ENCODE data around the gene ZDHHC20. TPM values are rescaled to one million over a fixed set of nuclear protein-coding genes. Genes with fewer than 3 reads are reported as not detected.

ZDHHC20 gene
- polyA plus RNA-seq, 3 donors = 28.1 to 67.8 (median 66.8) TPM

DNA sequence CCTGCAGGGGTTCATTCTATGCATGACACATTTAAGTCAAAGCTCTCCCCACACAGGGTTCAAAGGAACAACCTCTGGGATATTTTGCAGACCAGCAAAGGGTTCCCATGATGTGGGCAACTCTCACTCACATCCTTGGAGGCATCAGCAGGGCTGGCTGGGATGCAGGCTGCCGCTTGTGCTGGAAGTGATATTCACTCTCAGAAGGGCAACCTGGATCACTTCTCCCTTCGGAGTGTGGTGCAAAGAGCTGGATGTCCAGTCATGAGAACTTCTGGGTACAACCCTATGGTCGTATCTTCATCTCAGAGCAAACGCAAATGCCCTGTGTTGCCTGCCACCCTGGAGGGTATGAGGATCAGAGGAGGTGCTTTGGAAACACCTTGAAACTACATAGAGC, 98.6 kb downstream of the ZDHHC20 start:
- H3K4me2 ChIP-seq (replicated peaks; ENCODE audit: extremely low read depth, low read length, poor library complexity, severe bottlenecking) = no peak overlapping the region
- Mint-ChIP-seq H3K27me3 (ENCODE audit: low read depth in 3 of 3) (no peaks in the 10 kb centered on the region), H3K27ac (no peak overlapping the region), H3K9me3 (peaks cover 2 to 18% (median 6%) of the 10 kb centered on the region in 7 donors), H3K4me3 (no peak overlapping the region), H3K36me3 (no peaks in the 10 kb centered on the region), H3K4me1 (no peaks in the 10 kb centered on the region)
- H3K4me1 ChIP-seq (ENCODE audit: control insufficient read depth in 1 of 2, insufficient read depth in 2 of 2, low read length in 2 of 2) = no peaks in the 10 kb centered on the region
- no peaks in the 10 kb centered on the region for H3K36me3 ChIP-seq (replicated peaks in 1 of 2; ENCODE audit: control insufficient read depth in 1 of 2, insufficient read depth in 2 of 2, low read length in 2 of 2)
- intact Hi-C loops (cut with micrococcal nuclease) = no loop called here
- TF ChIP-seq, protein P1, sequence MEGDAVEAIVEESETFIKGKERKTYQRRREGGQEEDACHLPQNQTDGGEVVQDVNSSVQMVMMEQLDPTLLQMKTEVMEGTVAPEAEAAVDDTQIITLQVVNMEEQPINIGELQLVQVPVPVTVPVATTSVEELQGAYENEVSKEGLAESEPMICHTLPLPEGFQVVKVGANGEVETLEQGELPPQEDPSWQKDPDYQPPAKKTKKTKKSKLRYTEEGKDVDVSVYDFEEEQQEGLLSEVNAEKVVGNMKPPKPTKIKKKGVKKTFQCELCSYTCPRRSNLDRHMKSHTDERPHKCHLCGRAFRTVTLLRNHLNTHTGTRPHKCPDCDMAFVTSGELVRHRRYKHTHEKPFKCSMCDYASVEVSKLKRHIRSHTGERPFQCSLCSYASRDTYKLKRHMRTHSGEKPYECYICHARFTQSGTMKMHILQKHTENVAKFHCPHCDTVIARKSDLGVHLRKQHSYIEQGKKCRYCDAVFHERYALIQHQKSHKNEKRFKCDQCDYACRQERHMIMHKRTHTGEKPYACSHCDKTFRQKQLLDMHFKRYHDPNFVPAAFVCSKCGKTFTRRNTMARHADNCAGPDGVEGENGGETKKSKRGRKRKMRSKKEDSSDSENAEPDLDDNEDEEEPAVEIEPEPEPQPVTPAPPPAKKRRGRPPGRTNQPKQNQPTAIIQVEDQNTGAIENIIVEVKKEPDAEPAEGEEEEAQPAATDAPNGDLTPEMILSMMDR (IDR thresholded peaks at IDR 0.05) = no peak
- no peak overlapping the region for H3K9ac ChIP-seq (ENCODE audit: insufficient read depth, low read length, poor library complexity, severe bottlenecking)
- no peaks in the 10 kb centered on the region for H3K79me2 ChIP-seq (ENCODE audit: insufficient read depth, low read length)
- no peak overlapping the region for H3K4me3 ChIP-seq (replicated peaks in 1 of 3; ENCODE audit: low read depth in 2 of 3, low read length in 3 of 3)
- H3K27ac ChIP-seq (ENCODE audit: low read depth in 1 of 2, low read length in 2 of 2) = no peak overlapping the region
- no peaks in the 10 kb centered on the region for H4K20me1 ChIP-seq (ENCODE audit: insufficient read depth, low read length)
- WGBS (ENCODE audit: insufficient coverage) = 94% methylated on average over 2 of the region's 4 CpGs
- no peaks in the 10 kb centered on the region for H3K27me3 ChIP-seq (ENCODE audit: control insufficient read depth in 2 of 2, insufficient read depth in 2 of 2, low read length in 2 of 2)
- DNase-seq = no peak
- no peak overlapping the region for H2AFZ ChIP-seq (ENCODE audit: insufficient read depth, low read depth, low read length, poor library complexity, severe bottlenecking)
- peaks cover 0 to 4% of the 10 kb centered on the region in 2 donors for H3K9me3 ChIP-seq (replicated peaks in 1 of 2; ENCODE audit: control insufficient read depth in 1 of 2, insufficient read depth in 1 of 2, low read length in 2 of 2)

DNA sequence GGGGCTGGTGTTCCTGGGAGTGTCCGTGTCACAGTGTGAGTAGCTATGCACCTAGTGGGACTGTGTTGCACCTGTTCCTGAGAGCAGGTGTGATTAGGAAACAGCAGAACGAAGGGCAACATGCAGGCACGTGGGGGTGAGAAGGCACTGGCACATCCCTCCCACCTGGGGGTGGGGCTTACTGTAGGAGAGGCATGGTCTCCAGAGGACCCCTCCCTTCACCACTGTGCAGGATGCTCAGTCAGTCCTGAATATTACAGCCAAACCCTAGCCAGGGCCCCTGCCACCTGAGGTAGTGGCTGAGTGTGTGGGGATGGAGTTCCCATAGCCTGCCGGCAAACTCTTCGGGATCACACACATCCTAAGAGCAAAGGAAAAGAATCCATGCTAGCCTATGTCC, 99.2 kb downstream of the ZDHHC20 start:
- no peak overlapping the region for H3K9ac ChIP-seq (ENCODE audit: insufficient read depth, low read length, poor library complexity, severe bottlenecking)

More for the DNA sequence above, 99.2 kb downstream of the ZDHHC20 start:
- no peak overlapping the region for H2AFZ ChIP-seq (ENCODE audit: insufficient read depth, low read depth, low read length, poor library complexity, severe bottlenecking)
- no peaks in the 10 kb centered on the region for H3K79me2 ChIP-seq (ENCODE audit: insufficient read depth, low read length)
- no peaks in the 10 kb centered on the region for H4K20me1 ChIP-seq (ENCODE audit: insufficient read depth, low read length)
- Mint-ChIP-seq H3K4me3 (no peak overlapping the region), H3K4me1 (no peaks in the 10 kb centered on the region), H3K9me3 (peaks cover 2 to 18% (median 7%) of the 10 kb centered on the region in 7 donors), H3K27ac (no peak overlapping the region), H3K27me3 (ENCODE audit: low read depth in 3 of 3) (no peaks in the 10 kb centered on the region), H3K36me3 (no peaks in the 10 kb centered on the region)
- H3K4me1 ChIP-seq (ENCODE audit: control insufficient read depth in 1 of 2, insufficient read depth in 2 of 2, low read length in 2 of 2) = no peaks in the 10 kb centered on the region
- no peak overlapping the region for H3K4me2 ChIP-seq (replicated peaks; ENCODE audit: extremely low read depth, low read length, poor library complexity, severe bottlenecking)
- H3K27ac ChIP-seq (ENCODE audit: low read depth in 1 of 2, low read length in 2 of 2) = no peak overlapping the region
- intact Hi-C loops (cut with micrococcal nuclease) = no loop called here
- DNase-seq = no peak
- no peaks in the 10 kb centered on the region for H3K27me3 ChIP-seq (ENCODE audit: control insufficient read depth in 2 of 2, insufficient read depth in 2 of 2, low read length in 2 of 2)
- H3K4me3 ChIP-seq (replicated peaks in 1 of 3; ENCODE audit: low read depth in 2 of 3, low read length in 3 of 3) = no peak overlapping the region
- peaks cover 0 to 4% of the 10 kb centered on the region in 2 donors for H3K9me3 ChIP-seq (replicated peaks in 1 of 2; ENCODE audit: control insufficient read depth in 1 of 2, insufficient read depth in 1 of 2, low read length in 2 of 2)
- 100% methylated on average over 1 of the region's 5 CpGs for WGBS (ENCODE audit: insufficient coverage)
- H3K36me3 ChIP-seq (replicated peaks in 1 of 2; ENCODE audit: control insufficient read depth in 1 of 2, insufficient read depth in 2 of 2, low read length in 2 of 2) = no peaks in the 10 kb centered on the region
- TF ChIP-seq, protein P1 (IDR thresholded peaks at IDR 0.05) = no peak

All from CD14-positive monocyte (primary cell).